Psoas muscle (tissue), 8 donors: ENCODE results near the gene PHF13. TPM values are rescaled to one million over a fixed set of nuclear protein-coding genes. Genes with fewer than 3 reads are reported as not detected.

ENCODE experiments used
- ATAC-seq, 4 donors: fragments of 200-7000 bp; cut with Tn5 transposase; one replicate each; pipeline ENCODE4 v1.9.1; 2020; ENCODE audit warnings: moderate library complexity in 3 of 4, mild to moderate bottlenecking in 2 of 4
- DNase-seq, 2 donors: peaks; one replicate each; pipeline ENCODE4 v3.0.0-alpha.2; 2020
- H3K27ac ChIP-seq: fragments of 200-600 bp; one replicate; pipeline ENCODE4 v1.8.0; 2022
- H3K27me3 ChIP-seq, 3 donors: fragments of 200-600 bp in 1 of 3; one replicate each; pipeline versions ENCODE4 v1.6.1 to v1.8.0; 2013 to 2022; ENCODE audit warnings: low read length in 2 of 3, mild to moderate bottlenecking in 2 of 3, moderate library complexity in 1 of 3; ENCODE audit not compliant: insufficient read depth in 3 of 3
- H3K36me3 ChIP-seq, 2 donors: fragments of 200-600 bp in 1 of 2; one replicate each; pipeline versions ENCODE4 v1.6.1 to v1.8.0; 2013 to 2022; ENCODE audit warnings: low read depth in 1 of 2, mild to moderate bottlenecking in 1 of 2, moderate library complexity in 1 of 2; ENCODE audit not compliant: insufficient read depth in 1 of 2
- H3K4me1 ChIP-seq: fragments of 200-600 bp; one replicate; pipeline ENCODE4 v1.8.0; 2022
- H3K4me3 ChIP-seq: fragments of 200-600 bp; one replicate; pipeline ENCODE4 v1.8.0; 2022; ENCODE audit warnings: mild to moderate bottlenecking
- H3K9me3 ChIP-seq: fragments of 200-600 bp; one replicate; pipeline ENCODE4 v1.8.0; 2022
- CTCF ChIP-seq: fragments of 200-600 bp; IDR thresholded peaks from one replicate; pipeline ENCODE4 v1.8.0; 2022; ENCODE audit warnings: antibody characterized with exemption
- WGBS, 3 donors: extraction: QIAGEN DNeasy Blood & Tissue Kit; methylation state at CpG; one replicate each; pipeline versions ENCODE4 v1.1.6 to v1.1.7; 2013; 5-methylcytosine and 5-hydroxymethylcytosine counted together
- intact Hi-C, 2 donors: fragments of 100-400 bp; cut with DNase I; formaldehyde crosslinking; loops; one replicate each; pipeline versions ENCODE4 v1.11.0 to v1.14.2; 2022
- polyA plus RNA-seq, 3 donors: library from polyadenylated mRNA; stranded (reverse); fragments of 200-250 nt; gene quantifications; one replicate each; pipeline ENCODE4 v1.2.3, GENCODE V29; 2013
- total RNA-seq, 4 donors: library from RNA; stranded (reverse); fragmentation: NEBNext Ultra II Directional in 2 of 4; extraction: Animal tissue kit (Norgen Biotek cat#: 25700) in 2 of 4; gene quantifications; one replicate each; pipeline versions ENCODE4 v1.2.1 to v1.2.4, GENCODE V29; 2021 to 2023
- donor health status: healthy with polysubstance abuse.
- donor health status: DM: no; HTN: no; CAD: no; lungs with moderate emphysema.
- donor health status: Bipolar disorder and iron deficiency.
- donor health status: healthy.
- donor health status: DM: yes; HTN: yes; CAD: no.
- donor health status: DM: no; HTN: no; CAD: no.
- donor health status: DM: no; HTN: no; CAD: no.
- donor health status: DM: yes; HTN: yes; CAD: no.

Gene PHF13
- total and polyA plus RNA-seq, 7 donors, result 4.8 to 21.3 (median 7.5) TPM

GRCh38 chr1:6592441-6592840, 21.1 kb upstream of the PHF13 start:
- ATAC-seq (peak in 2 of 4 donors; percentile 14 to 31), DNase-seq (no peak)
- peak overlapping the region; percentile 3 for H3K4me3 ChIP-seq
- H3K36me3 ChIP-seq, result peaks cover 7 to 97% of the 10 kb centered on the region in 2 donors
- H3K27me3 ChIP-seq, result no peaks in the 10 kb centered on the region
- 15 to 44% (median 23%) methylated on average over 5 of the region's 5 CpGs for WGBS, 3 donors
- H3K27ac ChIP-seq, result peak overlapping the region; percentile 98
- intact Hi-C loops, result no loop called here
- H3K9me3 ChIP-seq, result no peaks in the 10 kb centered on the region
- peaks cover 83% of the 10 kb centered on the region for H3K4me1 ChIP-seq
- TF ChIP-seq CTCF, result no peak

GRCh38 chr1:6592865-6593593, 20.5 kb upstream of the PHF13 start:
- 85 to 89% (median 85%) methylated on average over 38 of the region's 38 CpGs for WGBS, 3 donors
- ATAC-seq, result no peak

GRCh38 chr1:6593810-6594209, 19.7 kb upstream of the PHF13 start:
- Histone ChIP-seq H3K4me1 (peaks cover 83% of the 10 kb centered on the region), H3K27me3 (no peaks in the 10 kb centered on the region), H3K27ac (peak overlapping the region; percentile 98), H3K9me3 (no peaks in the 10 kb centered on the region), H3K4me3 (no peak overlapping the region), H3K36me3 (peaks cover 7 to 100% of the 10 kb centered on the region in 2 donors)
- DNase-seq (no peak), ATAC-seq (no peak)
- intact Hi-C loops, result no loop called here
- TF ChIP-seq CTCF, result no peak
- 83 to 92% (median 89%) methylated on average over 15 of the region's 15 CpGs for WGBS, 3 donors

More at GRCh38 chr1:6592865-6593593, 20.5 kb upstream of the PHF13 start:
- H3K36me3 ChIP-seq, result peaks cover 7 to 100% of the 10 kb centered on the region in 2 donors
- H3K27me3 ChIP-seq, result no peaks in the 10 kb centered on the region
- no peak overlapping the region for H3K4me3 ChIP-seq
- H3K27ac ChIP-seq, result peak overlapping the region; percentile 98
- no peaks in the 10 kb centered on the region for H3K9me3 ChIP-seq
- intact Hi-C loops, result no loop called here
- H3K4me1 ChIP-seq, result peaks cover 83% of the 10 kb centered on the region
- no peak for TF ChIP-seq CTCF
- no peak for DNase-seq

- ATAC-seq, result peak in 3 of 4 donors; percentile 5 to 39 (median 35)
- no peak for TF ChIP-seq CTCF
- WGBS, 3 donors, result 62 to 85% (median 66%) methylated on average over 11 of the region's 11 CpGs
- H3K36me3 ChIP-seq, result peaks cover 7 to 89% of the 10 kb centered on the region in 2 donors
- H3K9me3 ChIP-seq, result no peaks in the 10 kb centered on the region
- H3K4me3 ChIP-seq, result no peak overlapping the region
- DNase-seq, result peak in 1 of 2 donors; percentile 81
- H3K4me1 ChIP-seq, result peaks cover 76% of the 10 kb centered on the region
- no peaks in the 10 kb centered on the region for H3K27me3 ChIP-seq
- H3K27ac ChIP-seq, result peak overlapping the region; percentile 98
- intact Hi-C loops, result no loop called here
Observed at GRCh38 chr1:6594977-6595740, 18.4 kb upstream of the PHF13 start.
